NCI-H2081 treated with DMSO at 0.1 percent for 48 hours (cell line): Measurements from ENCODE around the gene CERS6.
"Not testable (repeated sequence)": the region's sequence is repeated elsewhere in the genome, so short reads cannot be mapped to it uniquely, and the experiment has no call there.

Source experiments
- DNase-seq: peaks from one replicate; lab custom pipeline; 2025; lab: John Stamatoyannopoulos, UW

Gene CERS6

DNA sequence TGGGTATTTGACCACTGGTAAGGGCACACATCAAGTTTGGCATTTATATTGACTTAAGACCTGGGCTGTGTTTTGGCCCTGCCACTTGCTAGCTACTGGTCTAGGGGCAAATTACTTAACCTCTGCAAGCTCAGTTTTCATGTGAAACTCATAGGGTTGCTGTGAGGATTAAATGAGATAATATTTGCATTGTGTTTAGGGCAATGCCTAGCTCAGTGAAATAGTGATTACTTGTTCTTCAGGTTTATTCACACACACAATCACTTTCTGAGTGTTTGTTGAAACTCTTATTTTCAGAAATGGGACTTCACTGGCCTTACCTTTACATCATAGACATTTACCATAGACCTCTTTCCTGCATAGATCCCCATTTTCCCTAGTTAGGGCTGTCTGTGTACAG lies 12.3 kb downstream of the CERS6 start:
- DNase-seq, result no peak

DNA sequence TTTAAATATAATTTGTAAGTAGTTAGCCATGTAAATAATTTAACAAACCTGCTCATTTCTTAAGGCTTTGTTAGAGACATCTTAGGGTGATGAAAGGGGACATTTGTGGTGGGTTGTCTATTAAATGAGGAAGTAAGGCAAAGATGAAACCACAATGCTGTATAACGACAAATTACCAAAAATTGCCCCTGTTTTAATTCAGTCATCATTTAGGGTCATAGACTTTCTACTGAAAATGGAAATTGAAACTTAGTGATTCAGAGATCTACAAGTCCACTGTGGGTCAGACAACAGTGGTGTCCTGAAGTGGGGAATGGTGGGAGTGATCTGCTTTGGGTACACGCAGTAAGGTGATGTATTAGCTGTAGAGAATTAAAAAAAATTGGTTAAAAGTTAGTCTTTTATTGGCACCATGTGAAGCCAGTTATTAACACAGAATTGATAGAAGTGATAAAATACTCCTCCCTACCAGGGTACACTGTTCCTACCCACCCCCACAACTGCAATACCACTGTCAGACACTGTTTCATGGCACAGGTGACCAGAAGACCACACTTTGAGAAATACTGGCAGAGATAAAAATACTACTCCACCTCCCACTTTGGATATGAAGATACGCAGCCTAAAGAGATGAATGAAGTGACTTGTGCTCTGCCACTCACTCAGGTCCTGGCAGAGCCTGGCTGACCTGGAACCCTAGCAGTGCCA lies 13.4 kb downstream of the CERS6 start:
- DNase-seq, result no peak

DNA sequence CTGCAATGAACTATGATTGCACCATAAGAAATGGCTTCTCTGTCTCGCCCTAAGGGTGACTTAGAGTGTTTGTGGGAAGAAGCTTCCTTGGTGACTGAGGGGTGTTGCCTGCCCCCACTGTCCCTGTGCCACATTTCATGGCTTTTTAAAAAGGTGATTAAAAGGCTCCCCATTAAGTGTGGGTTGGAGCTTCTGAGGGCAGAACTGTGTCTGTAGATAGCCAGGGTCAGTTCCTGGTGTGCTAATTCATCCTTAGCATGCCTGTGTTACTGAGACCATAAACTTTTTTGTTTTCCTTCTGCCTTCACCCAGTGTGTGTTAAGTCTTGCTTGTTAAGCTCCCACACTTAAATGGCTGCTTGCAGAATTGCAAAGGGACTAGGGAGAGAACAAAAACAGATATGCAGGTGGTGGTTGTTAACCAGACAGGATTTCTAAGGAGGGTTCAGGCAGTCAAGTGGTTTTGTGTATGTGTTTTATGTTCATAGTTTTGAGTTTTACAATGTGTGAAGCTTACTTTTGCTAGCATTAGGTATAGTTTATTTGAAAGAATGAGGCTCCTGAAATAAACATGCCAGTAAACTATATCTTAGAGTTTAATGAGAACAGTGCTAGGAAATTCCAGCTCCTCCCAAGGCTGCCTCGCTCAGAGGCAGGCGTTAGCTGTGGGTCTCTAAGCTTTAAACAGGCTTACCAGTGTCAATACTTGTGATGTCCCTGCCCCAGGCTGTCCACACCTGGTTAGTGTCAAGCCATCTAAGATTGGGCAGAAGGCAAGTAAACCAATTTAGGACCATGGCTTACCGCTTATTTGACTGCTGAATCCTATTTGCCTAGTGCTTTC lies 14.5 kb downstream of the CERS6 start:
- DNase-seq, result no peak

DNA sequence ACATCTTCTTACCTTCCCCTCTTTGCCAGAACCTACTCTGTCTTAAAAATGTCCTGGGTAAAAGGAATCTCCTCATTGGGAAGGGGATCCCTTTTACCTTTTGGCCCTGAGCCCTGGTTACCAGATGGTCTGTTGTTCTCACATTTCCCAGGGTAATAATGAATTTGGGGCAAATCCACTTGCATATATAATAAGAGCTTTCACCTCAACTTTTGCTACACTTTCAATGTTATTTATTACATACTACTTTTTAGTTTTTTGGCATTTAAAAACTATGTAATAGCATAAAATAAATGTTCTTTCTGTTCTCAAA lies 15.0 kb downstream of the CERS6 start:
- no peak for DNase-seq

DNA sequence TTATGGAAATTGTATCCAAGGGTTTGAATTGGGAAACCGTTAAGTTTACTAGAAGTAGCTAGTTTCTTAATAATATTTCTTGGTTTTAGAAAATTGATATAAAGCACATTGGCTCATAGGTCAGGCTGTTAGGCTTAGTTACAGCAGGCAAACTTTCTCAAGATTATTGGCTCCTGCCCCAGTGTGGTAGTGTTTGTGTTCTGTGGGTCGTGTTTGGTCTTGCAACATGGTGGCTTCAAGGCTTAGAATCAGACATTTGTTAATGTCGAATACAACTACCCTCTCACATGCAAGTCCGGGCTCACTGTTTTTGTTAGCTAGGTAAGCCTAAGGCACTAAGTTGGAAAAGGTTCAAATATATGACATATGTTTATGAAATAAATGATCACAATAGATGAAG lies 19.6 kb downstream of the CERS6 start:
- DNase-seq, result no peak

DNA sequence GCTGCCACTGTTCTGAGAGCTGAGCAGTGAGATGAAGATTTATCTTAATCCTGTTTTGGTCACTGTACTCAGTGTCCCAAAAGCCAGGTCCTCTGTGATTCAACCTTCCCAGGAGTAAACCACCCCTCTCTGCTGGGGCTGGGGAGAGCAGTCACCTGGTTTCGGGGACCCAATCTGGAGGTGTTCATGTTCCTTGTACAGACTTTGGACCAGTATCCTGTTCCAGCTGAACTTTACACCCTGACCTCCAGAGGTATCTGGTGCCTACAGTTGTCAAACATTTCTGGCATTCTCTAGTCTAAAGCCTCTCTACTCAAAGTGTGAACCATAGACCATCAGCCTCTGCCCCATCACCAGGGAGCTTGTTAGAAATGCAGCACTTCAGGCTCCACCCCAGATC lies 22.1 kb downstream of the CERS6 start:
- DNase-seq, result no peak

DNA sequence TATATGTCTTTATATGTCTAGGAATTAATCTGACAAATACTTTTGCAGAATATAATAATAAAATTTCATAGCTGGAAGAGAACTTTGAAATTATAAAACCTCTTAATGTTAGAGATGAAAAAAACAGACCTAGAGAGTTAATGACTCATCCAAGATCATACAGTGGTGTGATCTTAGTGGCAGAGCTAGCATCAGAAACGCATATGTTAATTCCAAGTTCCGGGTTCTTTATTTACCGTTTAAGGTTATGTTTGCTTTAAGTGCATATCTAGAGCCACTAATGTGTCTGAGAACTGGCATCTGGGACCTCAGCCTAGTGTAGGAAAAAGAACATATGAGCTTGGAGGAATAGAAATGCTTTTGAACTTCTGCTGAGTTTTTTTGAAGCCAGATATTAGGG lies 24.3 kb downstream of the CERS6 start:
- no peak for DNase-seq

DNA sequence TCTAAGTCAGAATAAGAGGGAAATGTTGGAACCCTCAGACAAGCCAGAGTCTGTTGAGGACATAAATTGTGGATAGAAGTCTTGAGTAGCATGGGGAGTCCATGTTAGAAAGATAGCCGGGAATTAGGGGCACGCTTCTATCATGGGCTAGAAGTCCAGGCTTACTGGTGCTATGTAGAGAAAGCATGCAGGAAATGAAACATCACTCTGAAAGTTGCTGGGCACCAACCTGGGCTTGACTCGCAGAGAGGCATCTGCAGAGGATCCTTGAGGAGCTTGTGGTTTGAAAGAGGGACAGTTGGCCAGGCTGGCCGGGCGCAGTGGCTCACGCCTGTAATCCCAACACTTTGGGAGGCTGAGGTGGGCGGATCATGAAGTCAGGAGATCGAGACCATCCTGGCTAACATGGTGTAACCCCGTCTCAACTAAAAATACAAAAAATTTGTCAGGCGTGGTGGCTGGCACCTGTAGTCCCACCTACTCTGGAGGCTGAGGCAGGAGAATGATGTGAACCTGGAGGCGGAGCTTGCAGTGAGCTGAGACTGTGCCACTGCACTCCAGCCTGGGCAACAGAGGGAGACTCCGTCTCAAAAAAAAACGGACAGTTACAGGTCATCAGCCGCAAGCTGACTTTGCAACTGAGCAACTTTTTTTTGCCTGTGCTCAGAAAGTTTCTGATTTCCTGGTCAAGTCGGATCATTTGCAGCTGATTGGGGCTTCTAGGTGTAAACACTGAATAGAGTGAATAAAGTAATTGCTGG lies 24.9 kb downstream of the CERS6 start:
- DNase-seq, result no peak

DNA sequence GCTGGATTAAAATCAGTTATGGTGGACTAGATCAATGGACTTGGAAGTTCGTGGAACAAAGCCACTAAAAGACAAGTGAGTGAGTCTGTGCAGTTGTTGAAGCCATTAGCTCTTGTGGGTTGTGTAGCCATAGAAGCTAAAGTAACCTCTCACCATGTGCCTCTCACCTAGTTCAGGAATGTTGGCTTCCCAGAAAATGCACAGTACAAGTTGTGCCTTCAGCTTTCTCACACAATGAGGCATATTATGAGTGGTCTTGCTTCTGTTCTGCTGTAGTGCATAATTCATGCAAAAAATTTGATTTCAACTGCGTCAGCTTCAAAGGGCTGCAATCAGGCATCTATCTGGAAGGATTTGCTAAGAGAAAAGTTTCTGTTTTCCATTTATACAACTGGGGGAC lies 26.2 kb downstream of the CERS6 start:
- no peak for DNase-seq

DNA sequence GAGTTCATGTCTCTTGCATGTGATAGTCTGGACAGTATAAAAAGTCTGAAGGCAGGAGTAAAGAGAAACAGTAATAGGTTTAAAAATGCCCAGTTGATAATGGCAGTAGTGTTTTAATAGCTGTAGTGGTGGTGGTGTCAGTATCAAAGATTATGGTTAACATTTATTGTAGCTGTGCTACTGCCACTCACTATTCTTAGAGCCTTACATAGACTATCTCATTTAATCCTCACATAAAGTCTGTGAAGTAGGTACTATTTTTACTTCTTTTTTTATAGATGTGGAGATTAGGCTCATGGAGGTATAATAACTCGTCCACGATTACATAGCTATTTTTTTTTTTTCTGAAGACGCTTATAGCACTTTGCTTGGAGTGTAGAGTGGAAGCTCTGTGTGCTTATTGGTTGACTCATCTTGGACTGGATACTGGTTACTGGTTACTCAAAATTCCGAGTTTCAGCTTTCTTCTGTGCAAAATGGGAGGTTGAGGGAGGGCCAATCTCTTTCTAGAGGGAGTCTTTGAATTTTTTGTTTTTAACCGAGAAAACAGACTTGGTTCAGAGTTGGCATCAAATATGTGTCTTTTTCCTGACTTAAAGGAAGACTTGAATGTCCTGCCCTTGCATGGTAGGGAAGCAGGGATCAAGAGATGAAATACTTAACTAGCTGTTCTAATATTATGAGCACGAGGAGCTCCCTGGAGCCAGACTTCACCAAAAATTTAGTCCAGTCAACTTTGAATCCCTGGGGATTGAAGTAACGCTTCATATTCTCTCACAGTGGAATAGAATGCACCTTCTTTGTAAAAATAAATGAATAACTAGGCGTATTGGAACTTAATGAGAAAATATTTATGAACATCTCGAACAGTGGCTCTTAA lies 27.1 kb downstream of the CERS6 start:
- no peak for DNase-seq

DNA sequence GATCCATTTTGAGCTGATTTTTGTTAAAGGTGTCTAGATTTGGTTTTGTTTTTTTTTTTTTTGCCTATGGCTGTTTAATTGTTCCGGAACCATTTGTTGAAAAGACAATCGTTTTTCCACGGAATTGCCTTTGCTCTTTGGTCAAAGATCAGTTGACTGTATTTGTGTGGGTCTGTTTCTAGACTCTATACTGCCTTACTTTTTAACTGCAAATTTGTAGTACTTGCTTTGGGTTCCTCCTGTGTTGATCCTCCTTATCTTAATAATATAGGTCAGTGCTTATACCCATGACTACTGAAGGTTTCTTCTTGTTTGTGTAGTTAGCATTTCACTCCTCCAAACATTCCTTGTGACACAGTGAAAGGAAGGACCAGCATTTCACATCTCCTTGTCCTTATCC lies 30.4 kb downstream of the CERS6 start:
- DNase-seq, result no peak

DNA sequence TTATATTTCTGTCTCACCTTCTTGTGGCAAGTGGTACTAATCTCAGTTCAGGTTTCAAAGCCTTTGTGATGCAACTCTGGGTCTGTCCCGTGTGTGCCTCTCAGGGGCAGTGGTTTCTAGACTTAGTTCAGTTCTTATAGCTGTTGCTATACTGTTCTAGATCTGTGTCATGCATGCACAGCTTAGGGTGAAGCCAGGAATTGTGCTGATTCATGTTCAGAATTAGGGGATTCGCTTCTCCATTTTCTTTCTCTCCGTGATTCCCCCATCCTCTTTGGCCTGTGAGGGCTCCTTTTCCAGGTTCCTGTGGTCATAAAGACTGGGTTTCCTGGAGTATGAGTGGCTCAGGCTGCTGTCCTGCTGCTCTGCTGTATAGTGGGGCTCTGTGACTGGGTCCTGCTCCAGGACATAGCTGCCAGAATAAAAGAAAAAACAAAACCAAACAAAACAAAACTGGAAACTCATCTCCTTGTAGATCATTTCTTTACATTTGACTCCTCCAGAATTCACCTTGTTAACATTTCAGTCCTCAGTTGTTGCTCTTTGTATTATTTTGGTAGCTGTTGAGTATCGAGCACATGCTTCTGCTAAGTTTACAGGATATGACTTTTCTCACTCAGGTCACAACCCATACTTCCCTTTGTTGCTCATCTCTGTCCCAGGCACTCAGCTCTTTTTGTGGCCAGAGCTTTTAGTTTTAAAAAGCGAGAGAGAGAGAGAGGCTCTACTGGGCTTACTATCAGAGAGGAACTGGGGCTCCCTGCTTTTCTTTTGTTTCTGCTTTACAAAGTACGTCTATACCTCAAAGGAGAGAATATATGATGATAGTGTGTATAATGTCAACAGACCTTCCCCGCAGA lies 34.2 kb downstream of the CERS6 start:
- DNase-seq, result no peak

DNA sequence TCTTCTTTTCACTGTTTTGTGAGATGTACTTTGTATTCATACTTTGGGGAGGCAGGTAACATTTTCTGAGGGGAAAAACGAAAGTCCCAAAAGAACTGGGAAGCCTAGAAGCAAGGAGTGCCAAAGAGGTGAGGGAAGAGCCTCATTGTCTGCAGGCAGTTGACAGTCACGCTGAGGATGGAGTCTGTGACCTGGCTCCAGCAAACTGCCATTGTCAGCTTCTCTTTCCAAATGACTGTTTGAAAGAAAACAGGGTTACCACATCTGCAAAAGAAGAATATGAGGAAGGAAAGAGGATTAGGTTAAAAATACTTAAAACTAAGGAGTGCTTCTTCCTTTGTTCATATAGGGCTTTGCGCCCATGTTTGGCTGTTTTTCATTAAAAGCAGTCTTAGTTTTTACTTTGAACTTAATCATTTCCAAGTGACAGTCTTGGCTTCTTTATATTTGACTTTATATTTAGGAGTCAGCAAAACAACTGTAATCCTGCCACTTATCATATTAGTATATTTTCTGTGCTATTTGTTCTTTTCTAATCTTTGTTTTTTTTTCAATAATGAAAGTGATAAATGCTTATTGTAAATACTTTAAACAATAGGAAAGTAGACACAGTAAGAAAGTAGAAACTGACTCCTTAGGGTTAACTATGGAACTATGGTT lies 35.0 kb downstream of the CERS6 start:
- no peak for DNase-seq

DNA sequence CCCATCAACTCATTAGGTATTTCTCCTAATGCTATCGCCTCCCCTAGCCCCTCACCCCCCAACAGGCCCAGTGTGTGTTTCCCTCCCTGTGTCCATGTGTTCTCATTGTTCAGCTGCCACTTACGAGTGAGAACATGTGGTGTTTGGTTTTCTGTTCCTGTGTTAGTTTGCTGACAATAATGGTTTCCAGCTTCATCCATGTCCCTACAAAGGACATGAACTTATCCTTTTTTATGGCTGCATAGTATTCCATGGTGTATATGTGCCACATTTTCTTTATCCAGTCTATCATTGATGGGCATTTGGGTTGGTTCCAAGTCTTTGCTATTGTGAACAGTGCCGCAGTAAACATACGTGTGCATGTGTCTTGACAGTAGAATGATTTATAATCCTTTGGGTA lies 35.7 kb downstream of the CERS6 start:
- DNase-seq, result not testable (repeated sequence)

DNA sequence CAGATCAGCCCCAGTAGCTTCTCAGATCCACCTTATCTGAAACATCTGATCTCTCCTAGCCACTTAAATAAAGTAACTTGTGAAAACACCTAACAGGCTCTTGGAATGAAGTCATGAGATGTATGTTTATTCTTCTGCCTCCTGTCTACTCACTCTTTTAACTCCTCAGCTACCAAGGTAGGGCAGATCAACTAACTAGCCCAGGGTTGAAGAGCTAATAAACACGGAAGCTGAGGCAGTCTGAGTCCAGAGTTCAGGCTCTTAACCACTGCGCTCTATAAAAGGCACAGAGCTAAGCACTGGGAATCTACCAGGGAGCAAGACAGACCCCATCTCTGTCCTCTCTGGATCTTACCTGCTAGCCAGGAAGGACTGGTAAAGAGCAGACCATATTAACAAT lies 37.1 kb downstream of the CERS6 start:
- not testable (repeated sequence) for DNase-seq

DNA sequence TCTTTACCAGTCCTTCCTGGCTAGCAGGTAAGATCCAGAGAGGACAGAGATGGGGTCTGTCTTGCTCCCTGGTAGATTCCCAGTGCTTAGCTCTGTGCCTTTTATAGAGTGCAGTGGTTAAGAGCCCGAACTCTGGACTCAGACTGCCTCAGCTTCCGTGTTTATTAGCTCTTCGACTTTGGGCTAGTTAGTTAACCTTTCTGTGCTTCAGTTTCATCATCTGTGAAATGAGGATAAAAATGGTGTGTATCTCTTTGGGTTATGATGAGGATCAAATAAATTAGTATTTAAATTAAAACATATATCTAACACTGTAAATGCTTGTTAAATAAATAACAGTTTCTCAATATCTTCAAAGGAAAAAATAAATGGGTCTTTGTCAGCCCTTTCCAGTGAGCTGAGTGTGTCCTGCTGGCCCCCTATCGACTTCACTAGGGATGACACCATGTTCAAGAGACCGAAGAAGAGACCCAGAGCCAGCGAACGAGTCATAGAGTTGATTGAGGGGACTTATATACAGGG lies 38.2 kb downstream of the CERS6 start:
- no peak for DNase-seq

DNA sequence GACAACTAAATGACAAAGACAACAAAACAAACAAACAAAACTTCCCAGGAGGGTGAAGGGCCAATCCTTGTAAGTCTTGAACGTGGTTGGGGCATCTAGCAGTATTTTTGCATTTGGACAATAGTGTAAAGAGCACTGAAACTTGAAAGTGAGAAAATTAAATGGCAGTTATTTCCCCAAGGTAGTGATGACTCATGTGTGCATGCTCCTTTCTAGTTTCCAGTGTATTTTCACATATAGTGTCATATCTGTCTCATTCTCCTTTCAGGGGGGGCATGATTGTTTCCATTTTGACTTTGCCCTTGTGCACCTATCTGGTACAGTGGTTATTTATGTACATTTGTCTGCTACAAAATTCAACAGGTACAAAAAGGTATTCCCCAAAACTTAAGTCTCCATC lies 39.5 kb downstream of the CERS6 start:
- no peak for DNase-seq

DNA sequence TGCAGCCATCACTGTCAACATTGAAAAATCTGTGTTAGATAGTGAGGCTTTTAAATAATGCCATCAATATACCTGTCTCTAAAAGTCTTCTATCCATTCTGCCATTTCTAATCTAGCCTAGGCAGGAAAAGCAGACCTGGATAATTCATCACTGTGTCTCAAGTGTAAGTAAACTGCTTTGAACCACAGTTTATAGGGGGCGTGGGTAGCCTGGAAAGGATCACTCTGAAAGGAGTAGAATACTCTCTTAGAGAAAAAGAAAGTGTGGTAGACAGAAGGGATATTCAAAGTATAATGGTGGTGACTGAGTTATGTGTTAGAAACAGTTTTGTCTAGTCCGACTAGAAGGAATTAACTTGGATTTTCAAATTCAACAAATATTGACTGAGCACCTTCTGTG lies 40.8 kb downstream of the CERS6 start:
- no peak for DNase-seq

DNA sequence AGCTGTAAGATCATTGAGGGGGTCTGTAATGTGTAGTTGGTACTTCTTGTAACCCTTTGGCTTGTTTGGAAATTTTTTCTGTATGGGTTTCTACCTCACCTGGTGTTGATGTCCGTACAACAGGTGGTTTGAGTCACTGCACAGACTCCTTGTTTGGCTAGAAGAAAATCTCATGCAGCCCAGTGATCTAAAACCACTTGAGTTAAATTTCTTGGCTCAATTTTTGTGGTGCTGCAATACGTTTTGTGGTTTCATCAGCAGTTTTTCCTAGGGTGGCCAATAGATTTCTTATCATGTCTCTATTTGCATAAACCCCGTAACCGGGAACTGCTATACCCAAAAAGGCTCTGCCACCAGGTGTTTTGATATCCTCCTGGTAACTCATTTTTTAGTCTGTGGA lies 43.4 kb downstream of the CERS6 start:
- DNase-seq, result no peak

DNA sequence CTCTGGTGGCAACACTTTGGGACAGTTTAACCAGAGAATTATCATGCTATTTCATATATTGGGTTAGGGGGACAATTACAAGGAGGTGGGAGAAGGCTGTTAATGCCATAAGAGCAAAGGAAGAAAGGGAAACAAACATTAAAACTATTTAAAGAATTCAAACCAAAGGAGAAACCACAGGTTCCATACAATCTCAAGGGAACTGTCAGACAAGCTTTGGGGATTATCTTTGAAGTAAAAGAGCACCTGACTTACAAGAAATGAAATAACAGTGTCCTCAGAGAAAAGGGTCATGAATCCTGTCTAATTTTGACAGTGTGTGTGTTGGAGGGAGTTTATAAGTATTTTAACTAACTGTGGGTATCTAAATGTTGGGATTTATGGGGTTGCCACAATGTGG lies 44.4 kb downstream of the CERS6 start:
- DNase-seq, result no peak
